PC-9 (cell line): ENCODE results near the gene POMT2. TPM values are rescaled to one million over a fixed set of nuclear protein-coding genes. Genes with fewer than 3 reads are reported as not detected.
A peak's percentile ranks its signal among the peaks of the same experiment; 100 is the strongest.

Experiments used
- Bru-seq: library from RNA; stranded (reverse); fragments of 400-500 nt; gene quantifications from one replicate; lab custom pipeline; 2021; lab: Mats Ljungman, UMichigan
- BruChase-seq, 2 experiments: library from RNA; stranded (reverse); fragments of 400-500 nt; gene quantifications; one replicate each; lab custom pipeline; 2021; lab: Mats Ljungman, UMichigan
- BruUV-seq: library from RNA; stranded (reverse); fragments of 400-500 nt; replicated peaks from 2 replicates; lab custom pipeline; 2021; lab: Mats Ljungman, UMichigan
- CTCF ChIA-PET: fragments of 300-600 bp; sonication (Branson Sonifier 250); formaldehyde crosslinking; loops from one replicate; lab custom pipeline; 2022; ENCODE audit warnings: antibody characterized with exemption; lab: Charles Lee
- POLR2A ChIA-PET: fragments of 300-600 bp; sonication (Branson Sonifier 250); formaldehyde crosslinking; loops from one replicate; lab custom pipeline; 2022; ENCODE audit warnings: antibody characterized with exemption; ENCODE audit not compliant: unreplicated experiment; lab: Charles Lee
- DNase-seq, 2 experiments: peaks; one replicate each; pipeline versions ENCODE4 v3.0.0 to v3.0.0-alpha.2; 2015 to 2022; ENCODE audit warnings: mixed read lengths in 1 of 2
- H2AFZ ChIP-seq: fragments of 200-600 bp; sonication (generic); 2 replicates; pipeline ENCODE4 v1.8.1; 2017; ENCODE audit warnings: antibody characterized with exemption
- H3F3A ChIP-seq: fragments of 200-600 bp; sonication (generic); 2 replicates; pipeline ENCODE4 v1.8.1; 2017; ENCODE audit warnings: antibody characterized with exemption, mild to moderate bottlenecking, low read depth; ENCODE audit not compliant: insufficient read depth
- H3K27ac ChIP-seq: fragments of 200-600 bp; sonication (generic); 2 replicates; pipeline ENCODE4 v1.6.1; 2016; ENCODE audit warnings: mixed run types
- H3K27me3 ChIP-seq: fragments of 200-600 bp; sonication (generic); 2 replicates; pipeline ENCODE4 v1.6.1; 2016; ENCODE audit warnings: low read depth, mixed run types; ENCODE audit not compliant: insufficient read depth
- H3K36me3 ChIP-seq: fragments of 200-600 bp; sonication (generic); 2 replicates; pipeline ENCODE4 v1.6.1; 2016; ENCODE audit warnings: low read depth, mixed run types
- H3K4me1 ChIP-seq: fragments of 200-600 bp; sonication (generic); replicated peaks from 2 replicates; pipeline ENCODE4 v1.6.1; 2016; ENCODE audit warnings: mixed run types; ENCODE audit not compliant: insufficient read depth
- H3K4me2 ChIP-seq: fragments of 200-600 bp; sonication (generic); 2 replicates; pipeline ENCODE4 v1.6.1; 2017; ENCODE audit warnings: mixed run types
- H3K4me3 ChIP-seq: fragments of 200-600 bp; sonication (generic); 2 replicates; pipeline ENCODE4 v1.6.1; 2016; ENCODE audit warnings: mixed run types
- H3K79me2 ChIP-seq: fragments of 200-600 bp; sonication (generic); 2 replicates; pipeline ENCODE4 v1.6.1; 2017; ENCODE audit warnings: low read depth, mixed run types
- H3K9me2 ChIP-seq: fragments of 200-600 bp; sonication (generic); 2 replicates; pipeline ENCODE4 v1.8.1; 2017; ENCODE audit warnings: mild to moderate bottlenecking; ENCODE audit not compliant: insufficient read depth
- H3K9me3 ChIP-seq: fragments of 200-600 bp; sonication (generic); 2 replicates; pipeline ENCODE4 v1.8.1; 2016; ENCODE audit warnings: low read depth; ENCODE audit not compliant: insufficient read depth
- H4K20me1 ChIP-seq: fragments of 200-600 bp; sonication (generic); 2 replicates; pipeline ENCODE4 v1.8.1; 2017; ENCODE audit not compliant: insufficient read depth
- EZH2 ChIP-seq: fragments of 200-600 bp; sonication (generic); IDR thresholded peaks from 2 replicates; pipeline ENCODE4 v1.8.0; 2017; ENCODE audit warnings: antibody characterized with exemption, low read depth
- intact Hi-C: fragments of 100-400 bp; cut with micrococcal nuclease; formaldehyde crosslinking; loops from one replicate; pipeline ENCODE4 v1.10.0; 2022; ENCODE audit not compliant: unreplicated experiment
- long read RNA-seq: library from polyadenylated mRNA; stranded (forward); transcript quantifications from one replicate; pipeline ENCODE4 v2.0.0, GENCODE V29; 2022
- total RNA-seq: library from RNA; stranded (reverse); gene quantifications from 2 replicates; pipeline ENCODE4 v1.2.3, GENCODE V29; 2021
- TF ChIP-seq, protein P1 (sequence below): fragments of 200-600 bp; sonication (generic); conservative IDR thresholded peaks from 2 replicates; pipeline ENCODE4 v1.6.1; 2017; ENCODE audit warnings: mixed run types, antibody characterized with exemption, mild to moderate bottlenecking, moderate library complexity

Gene POMT2, protein sequence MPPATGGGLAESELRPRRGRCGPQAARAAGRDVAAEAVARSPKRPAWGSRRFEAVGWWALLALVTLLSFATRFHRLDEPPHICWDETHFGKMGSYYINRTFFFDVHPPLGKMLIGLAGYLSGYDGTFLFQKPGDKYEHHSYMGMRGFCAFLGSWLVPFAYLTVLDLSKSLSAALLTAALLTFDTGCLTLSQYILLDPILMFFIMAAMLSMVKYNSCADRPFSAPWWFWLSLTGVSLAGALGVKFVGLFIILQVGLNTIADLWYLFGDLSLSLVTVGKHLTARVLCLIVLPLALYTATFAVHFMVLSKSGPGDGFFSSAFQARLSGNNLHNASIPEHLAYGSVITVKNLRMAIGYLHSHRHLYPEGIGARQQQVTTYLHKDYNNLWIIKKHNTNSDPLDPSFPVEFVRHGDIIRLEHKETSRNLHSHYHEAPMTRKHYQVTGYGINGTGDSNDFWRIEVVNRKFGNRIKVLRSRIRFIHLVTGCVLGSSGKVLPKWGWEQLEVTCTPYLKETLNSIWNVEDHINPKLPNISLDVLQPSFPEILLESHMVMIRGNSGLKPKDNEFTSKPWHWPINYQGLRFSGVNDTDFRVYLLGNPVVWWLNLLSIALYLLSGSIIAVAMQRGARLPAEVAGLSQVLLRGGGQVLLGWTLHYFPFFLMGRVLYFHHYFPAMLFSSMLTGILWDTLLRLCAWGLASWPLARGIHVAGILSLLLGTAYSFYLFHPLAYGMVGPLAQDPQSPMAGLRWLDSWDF
- total RNA-seq (96.5 and 109 TPM in 2 replicates), Bru-seq, nascent RNA (percentile 84 among the genes with signal in this experiment), BruChase-seq, experiment 1, labeled RNA remaining after a 2-hour chase (percentile 84 among the genes with signal in this experiment), BruChase-seq, experiment 2, labeled RNA remaining after a 6-hour chase (percentile 85 among the genes with signal in this experiment)
- long read RNA-seq, full-length matches to known transcripts = 16 of 49 reads
- long read RNA-seq, partial matches to known transcripts = 2 of 49 reads
- long read RNA-seq, other reads (novel, unspliced or antisense) = 31 of 49 reads

DNA sequence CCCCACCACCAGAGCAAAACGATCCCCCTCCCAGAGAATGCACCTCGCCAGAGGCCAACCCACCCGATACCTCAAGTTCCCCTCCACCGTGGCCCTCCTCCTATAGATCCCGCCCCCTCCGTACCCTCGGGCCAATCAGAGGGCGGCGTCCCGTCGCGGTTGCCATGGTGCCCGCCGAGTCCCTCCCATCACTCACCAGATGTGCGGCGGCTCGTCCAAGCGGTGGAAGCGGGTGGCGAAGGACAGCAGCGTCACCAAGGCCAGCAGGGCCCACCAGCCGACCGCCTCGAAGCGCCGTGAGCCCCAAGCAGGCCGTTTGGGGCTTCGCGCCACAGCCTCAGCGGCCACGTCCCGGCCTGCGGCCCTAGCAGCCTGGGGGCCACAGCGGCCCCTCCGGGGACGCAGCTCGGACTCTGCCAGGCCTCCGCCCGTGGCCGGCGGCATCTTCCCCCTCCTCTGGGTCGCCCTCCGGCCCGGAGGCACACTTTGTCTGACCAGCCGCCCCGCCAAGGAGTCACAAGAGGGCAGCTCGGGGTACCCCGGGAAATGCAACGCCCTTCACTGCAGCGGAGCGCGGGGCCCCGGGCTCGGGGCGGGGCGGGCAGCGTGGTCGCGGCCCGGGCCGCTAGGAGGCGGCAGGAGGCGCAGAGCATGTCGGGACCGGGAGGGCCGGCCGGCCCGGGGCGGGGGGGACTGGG, at the start of gene POMT2:
Gene POMT2, minus strand, starts transcription at position 646 of the 698 bp plus-strand sequence. Its CDS starts 202 bp downstream, at position 444.
- intact Hi-C loops = loop anchor here (1.0 to 5.0 kb wide), 7 partner anchors 18 to 388 kb away; partner anchors contain the start of genes ALKBH1, CIPC, SLIRP and SPTLC2
- Histone ChIP-seq H3K4me2 (peak within 1 kb of the TSS; percentile 89), H3K79me2 (peaks cover 51% of the 10 kb centered on the region), H3K36me3 (no peaks in the 10 kb centered on the region), H3K27ac (peak within 1 kb of the TSS; percentile 72), H2AFZ (peak within 1 kb of the TSS; percentile 97), H3K9me3 (no peaks in the 10 kb centered on the region), H3K9me2 (no peaks in the 10 kb centered on the region), H3K27me3 (no peaks in the 10 kb centered on the region), H4K20me1 (peaks cover 26% of the 10 kb centered on the region), H3K4me3 (peak within 1 kb of the TSS; percentile 83), H3F3A (no peaks in the 10 kb centered on the region), H3K4me1 (peaks cover 18% of the 10 kb centered on the region)
- peak; percentile 89 to 100 for DNase-seq
- BruUV-seq = no TSS peak
- POLR2A ChIA-PET = interaction anchor here (0.6 to 1.3 kb wide), 11 partner anchors 17 to 442 kb away, joined by 3 to 26 read pairs (median 7); partner anchors contain the start of genes SAMD15 and TMED8
- CTCF ChIA-PET = interaction anchor here (0.6 to 0.9 kb wide), 10 partner anchors 17 to 1939 kb away, joined by 3 to 24 read pairs (median 8); no protein-coding TSS in a partner anchor
- TF ChIP-seq, protein P1, sequence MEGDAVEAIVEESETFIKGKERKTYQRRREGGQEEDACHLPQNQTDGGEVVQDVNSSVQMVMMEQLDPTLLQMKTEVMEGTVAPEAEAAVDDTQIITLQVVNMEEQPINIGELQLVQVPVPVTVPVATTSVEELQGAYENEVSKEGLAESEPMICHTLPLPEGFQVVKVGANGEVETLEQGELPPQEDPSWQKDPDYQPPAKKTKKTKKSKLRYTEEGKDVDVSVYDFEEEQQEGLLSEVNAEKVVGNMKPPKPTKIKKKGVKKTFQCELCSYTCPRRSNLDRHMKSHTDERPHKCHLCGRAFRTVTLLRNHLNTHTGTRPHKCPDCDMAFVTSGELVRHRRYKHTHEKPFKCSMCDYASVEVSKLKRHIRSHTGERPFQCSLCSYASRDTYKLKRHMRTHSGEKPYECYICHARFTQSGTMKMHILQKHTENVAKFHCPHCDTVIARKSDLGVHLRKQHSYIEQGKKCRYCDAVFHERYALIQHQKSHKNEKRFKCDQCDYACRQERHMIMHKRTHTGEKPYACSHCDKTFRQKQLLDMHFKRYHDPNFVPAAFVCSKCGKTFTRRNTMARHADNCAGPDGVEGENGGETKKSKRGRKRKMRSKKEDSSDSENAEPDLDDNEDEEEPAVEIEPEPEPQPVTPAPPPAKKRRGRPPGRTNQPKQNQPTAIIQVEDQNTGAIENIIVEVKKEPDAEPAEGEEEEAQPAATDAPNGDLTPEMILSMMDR = peak; percentile 76
- no peak for TF ChIP-seq EZH2

DNA sequence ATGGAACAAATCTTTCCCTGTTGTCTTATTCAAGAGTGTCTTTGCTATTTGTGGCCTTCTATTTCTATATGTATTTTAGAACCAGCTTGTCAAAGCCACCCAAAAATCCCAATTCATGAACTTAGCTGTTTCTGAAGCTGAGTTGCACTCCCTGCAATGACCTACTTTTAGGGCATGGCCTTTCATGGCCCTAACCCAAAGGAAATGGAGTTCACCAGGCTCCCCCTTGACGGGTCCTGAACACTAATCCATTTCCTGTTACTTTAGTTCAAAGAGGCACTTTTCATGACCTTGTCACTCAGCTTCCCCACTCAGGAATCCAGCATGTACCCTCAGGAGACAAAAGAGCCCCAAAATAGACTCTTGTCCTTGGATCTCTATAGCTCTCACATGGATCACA, 48.6 kb upstream of the POMT2 start:
- Histone ChIP-seq H3K36me3 (no peaks in the 10 kb centered on the region), H3K27me3 (no peaks in the 10 kb centered on the region), H3K27ac (no peak overlapping the region), H3K9me3 (no peaks in the 10 kb centered on the region), H2AFZ (no peak overlapping the region), H3K4me3 (no peak overlapping the region), H3K4me2 (no peak overlapping the region), H3K4me1 (no peaks in the 10 kb centered on the region), H4K20me1 (peaks cover 8% of the 10 kb centered on the region; the same call in 1 of the 2 replicates), H3K9me2 (no peaks in the 10 kb centered on the region), H3F3A (no peaks in the 10 kb centered on the region; the same call in 1 of the 2 replicates), H3K79me2 (0 out of 2 replicates have a peak, but pooled peaks cover 8% of the 10 kb centered on the region)
- POLR2A ChIA-PET = no interaction called here
- CTCF ChIA-PET = no interaction called here
- TF ChIP-seq, protein P1 = no peak
- TF ChIP-seq EZH2 = no peak
- DNase-seq = no peak
- intact Hi-C loops = no loop called here
- no TSS peak for BruUV-seq
